Measurements from ENCODE around the gene CLDN1.

GRCh38 chr3:190307164-190307545, 15.1 kb downstream of the CLDN1 start:
- TF ChIP-seq CTCF (IDR thresholded peaks at IDR 0.05) = no peak
- no peak for TF ChIP-seq POLR2A (IDR thresholded peaks at IDR 0.05; ENCODE audit: low read depth)

All from esophagus muscularis mucosa (tissue), 3 donors.